ENCODE results near the gene EHMT1. TPM values are rescaled to one million over a fixed set of nuclear protein-coding genes. Genes with fewer than 3 reads are reported as not detected.

The EHMT1 gene
- total and polyA plus RNA-seq, 2 experiments from 2014 or later = 162 to 177 TPM

- H3K4me3 ChIP-seq = no peak overlapping the region
- H3K27ac ChIP-seq (ENCODE audit: low read depth) = 0 out of 2 replicates have a peak overlapping the region, but pooled peaks have one; percentile 29
- no peaks in the 10 kb centered on the region; the same call in 2 of the 3 replicates for H3K9me3 Mint-ChIP-seq
- peaks cover 100% of the 10 kb centered on the region for H3K79me2 ChIP-seq (replicated peaks; ENCODE audit: insufficient read depth)
- H3K4me1 ChIP-seq (ENCODE audit: insufficient read depth) = peaks cover 7% of the 10 kb centered on the region
- DNase-seq (ENCODE audit: low spot score) (no peak), ATAC-seq (no peak)
- peaks cover 7% of the 10 kb centered on the region for H3K27me3 Mint-ChIP-seq (ENCODE audit: insufficient read depth, low read depth, poor library complexity)
- H3K4me3 Mint-ChIP-seq = no peak overlapping the region
- no peak overlapping the region for H3K4me2 ChIP-seq
- peaks cover 25% of the 10 kb centered on the region for H3K4me1 Mint-ChIP-seq
- H2AFZ ChIP-seq = no peak overlapping the region
- no peaks in the 10 kb centered on the region for H3K36me3 ChIP-seq (ENCODE audit: insufficient read depth)
- no peak overlapping the region; the same call in 1 of the 2 replicates for H3K27ac Mint-ChIP-seq
- TF ChIP-seq JUNB (IDR thresholded peaks at IDR 0.05; ENCODE audit: unreplicated experiment) (no peak), REST (IDR thresholded peaks at IDR 0.05; ENCODE audit: unreplicated experiment) (no peak), ZNF462 (CRISPR knock-in tag; IDR thresholded peaks at IDR 0.05) (no peak), ZNF331 (CRISPR knock-in tag; IDR thresholded peaks at IDR 0.05; ENCODE audit: low read depth) (no peak), NANOG (IDR thresholded peaks at IDR 0.05; ENCODE audit: borderline replicate concordance) (no peak), ETS1 (IDR thresholded peaks at IDR 0.05) (no peak), CTCF (conservative IDR thresholded peaks at IDR 0.05; ENCODE audit: low read depth in 2 of 2) (no peak), EZH2 (IDR thresholded peaks at IDR 0.05; ENCODE audit: low read depth, unreplicated experiment) (no peak), POLR2AphosphoS5 (IDR thresholded peaks at IDR 0.05; ENCODE audit: low read depth) (no peak), EZH2phosphoT487 (IDR thresholded peaks at IDR 0.05; ENCODE audit: unreplicated experiment) (no peak), STAT1 (IDR thresholded peaks at IDR 0.05; ENCODE audit: unreplicated experiment) (no peak), CREB1 (CRISPR knock-in tag; IDR thresholded peaks at IDR 0.05; ENCODE audit: low read depth) (no peak), ZNF114 (CRISPR knock-in tag; IDR thresholded peaks at IDR 0.05) (no peak)
- H3F3A ChIP-seq (replicated peaks; ENCODE audit: low read depth) = peaks cover 12% of the 10 kb centered on the region; the same call in 1 of the 2 replicates
- H3K27me3 ChIP-seq (ENCODE audit: insufficient read depth) = no peaks in the 10 kb centered on the region
- H3K9me2 ChIP-seq (ENCODE audit: insufficient read depth) = no peaks in the 10 kb centered on the region
- H3K36me3 Mint-ChIP-seq (ENCODE audit: low read depth) = peaks cover 24% of the 10 kb centered on the region
- peaks cover 32% of the 10 kb centered on the region for H4K20me1 ChIP-seq (replicated peaks; ENCODE audit: insufficient read depth)
Observed at GRCh38 chr9:137626464-137626863, 7.7 kb downstream of the EHMT1 start.
